Measurements from ENCODE around the gene GREB1. TPM values are rescaled to one million over a fixed set of nuclear protein-coding genes. Genes with fewer than 3 reads are reported as not detected.

Gene GREB1
- total and polyA plus RNA-seq, 2 of the 13 experiments (the other 11 are each of a cell fraction or from before 2014, with no cell fraction given): 31.3 to 61.2 TPM

DNA sequence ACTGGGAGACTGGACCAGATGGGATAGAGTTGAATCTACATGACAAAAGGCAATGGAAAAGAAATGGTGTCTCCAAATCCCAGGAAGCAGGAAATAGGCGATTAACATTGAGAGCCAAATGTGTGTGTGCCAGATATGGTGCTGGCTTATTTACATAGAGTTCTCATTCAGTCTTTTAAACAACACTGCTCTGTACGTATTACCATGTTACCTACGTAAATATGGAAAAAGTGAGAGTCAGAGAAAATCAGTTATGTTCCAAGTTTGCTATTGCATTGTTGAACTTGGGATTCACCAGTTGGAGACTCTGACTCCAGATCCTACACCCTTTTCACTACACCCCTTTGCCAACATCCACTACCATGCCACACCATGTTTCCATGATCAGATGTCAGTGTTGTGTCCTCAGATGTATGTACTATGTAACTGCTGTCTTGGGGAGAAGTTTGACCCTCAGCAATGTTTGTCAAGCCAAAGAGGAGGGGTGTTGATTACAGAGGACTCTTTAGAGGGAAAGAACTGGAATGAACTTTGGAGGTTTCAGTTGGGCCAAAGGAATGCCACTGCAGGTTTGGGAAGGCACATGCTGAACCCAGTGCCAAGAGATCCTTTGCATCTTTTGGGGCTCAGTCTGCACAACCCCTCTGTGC lies 19.6 kb upstream of the GREB1 start (continued):
- TF ChIP-seq, protein P1, sequence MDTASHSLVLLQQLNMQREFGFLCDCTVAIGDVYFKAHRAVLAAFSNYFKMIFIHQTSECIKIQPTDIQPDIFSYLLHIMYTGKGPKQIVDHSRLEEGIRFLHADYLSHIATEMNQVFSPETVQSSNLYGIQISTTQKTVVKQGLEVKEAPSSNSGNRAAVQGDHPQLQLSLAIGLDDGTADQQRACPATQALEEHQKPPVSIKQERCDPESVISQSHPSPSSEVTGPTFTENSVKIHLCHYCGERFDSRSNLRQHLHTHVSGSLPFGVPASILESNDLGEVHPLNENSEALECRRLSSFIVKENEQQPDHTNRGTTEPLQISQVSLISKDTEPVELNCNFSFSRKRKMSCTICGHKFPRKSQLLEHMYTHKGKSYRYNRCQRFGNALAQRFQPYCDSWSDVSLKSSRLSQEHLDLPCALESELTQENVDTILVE (CRISPR knock-in tag; IDR thresholded peaks at IDR 0.05): no peak
- no peak for TF ChIP-seq ZNF235 (CRISPR knock-in tag; IDR thresholded peaks at IDR 0.05; ENCODE audit: borderline replicate concordance)
- TF ChIP-seq ZNF7 (CRISPR knock-in tag; IDR thresholded peaks at IDR 0.05): no peak
- TF ChIP-seq, protein P2, sequence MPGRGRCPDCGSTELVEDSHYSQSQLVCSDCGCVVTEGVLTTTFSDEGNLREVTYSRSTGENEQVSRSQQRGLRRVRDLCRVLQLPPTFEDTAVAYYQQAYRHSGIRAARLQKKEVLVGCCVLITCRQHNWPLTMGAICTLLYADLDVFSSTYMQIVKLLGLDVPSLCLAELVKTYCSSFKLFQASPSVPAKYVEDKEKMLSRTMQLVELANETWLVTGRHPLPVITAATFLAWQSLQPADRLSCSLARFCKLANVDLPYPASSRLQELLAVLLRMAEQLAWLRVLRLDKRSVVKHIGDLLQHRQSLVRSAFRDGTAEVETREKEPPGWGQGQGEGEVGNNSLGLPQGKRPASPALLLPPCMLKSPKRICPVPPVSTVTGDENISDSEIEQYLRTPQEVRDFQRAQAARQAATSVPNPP (CRISPR knock-in tag; IDR thresholded peaks at IDR 0.05): peak; percentile 62; the same call in 1 of the 2 replicates
- no peak for TF ChIP-seq FIP1L1 (IDR thresholded peaks at IDR 0.05; ENCODE audit: borderline replicate concordance, insufficient read depth, low read depth, low read length)
- TF ChIP-seq CERS6 (CRISPR knock-in tag; IDR thresholded peaks at IDR 0.05): no peak
- TF ChIP-seq U2AF2 (IDR thresholded peaks at IDR 0.05; ENCODE audit: low read depth, low read length): no peak
- TF ChIP-seq ZNF747 (CRISPR knock-in tag; IDR thresholded peaks at IDR 0.05; ENCODE audit: borderline replicate concordance): no peak
- TF ChIP-seq SRSF9 (IDR thresholded peaks at IDR 0.05; ENCODE audit: borderline replicate concordance, insufficient read depth, low read depth, low read length, poor library complexity, severe bottlenecking): no peak
- TF ChIP-seq GLMP (CRISPR knock-in tag; IDR thresholded peaks at IDR 0.05; ENCODE audit: borderline replicate concordance): no peak
- no peak for TF ChIP-seq MED13 (CRISPR knock-in tag; IDR thresholded peaks at IDR 0.05)
- TF ChIP-seq, protein P3, sequence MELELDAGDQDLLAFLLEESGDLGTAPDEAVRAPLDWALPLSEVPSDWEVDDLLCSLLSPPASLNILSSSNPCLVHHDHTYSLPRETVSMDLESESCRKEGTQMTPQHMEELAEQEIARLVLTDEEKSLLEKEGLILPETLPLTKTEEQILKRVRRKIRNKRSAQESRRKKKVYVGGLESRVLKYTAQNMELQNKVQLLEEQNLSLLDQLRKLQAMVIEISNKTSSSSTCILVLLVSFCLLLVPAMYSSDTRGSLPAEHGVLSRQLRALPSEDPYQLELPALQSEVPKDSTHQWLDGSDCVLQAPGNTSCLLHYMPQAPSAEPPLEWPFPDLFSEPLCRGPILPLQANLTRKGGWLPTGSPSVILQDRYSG (CRISPR knock-in tag; IDR thresholded peaks at IDR 0.05): no peak
- no peak; the same call in 1 of the 2 replicates for TF ChIP-seq ZBED4 (CRISPR knock-in tag; IDR thresholded peaks at IDR 0.05; ENCODE audit: borderline replicate concordance)
- TF ChIP-seq ZNF34 (CRISPR knock-in tag; IDR thresholded peaks at IDR 0.05; ENCODE audit: borderline replicate concordance): no peak
- TF ChIP-seq, protein P4, sequence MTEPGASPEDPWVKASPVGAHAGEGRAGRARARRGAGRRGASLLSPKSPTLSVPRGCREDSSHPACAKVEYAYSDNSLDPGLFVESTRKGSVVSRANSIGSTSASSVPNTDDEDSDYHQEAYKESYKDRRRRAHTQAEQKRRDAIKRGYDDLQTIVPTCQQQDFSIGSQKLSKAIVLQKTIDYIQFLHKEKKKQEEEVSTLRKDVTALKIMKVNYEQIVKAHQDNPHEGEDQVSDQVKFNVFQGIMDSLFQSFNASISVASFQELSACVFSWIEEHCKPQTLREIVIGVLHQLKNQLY (CRISPR knock-in tag; IDR thresholded peaks at IDR 0.05): no peak
- no peak for TF ChIP-seq ZNF367 (CRISPR knock-in tag; IDR thresholded peaks at IDR 0.05; ENCODE audit: borderline replicate concordance)
- no peak for TF ChIP-seq AGO1 (IDR thresholded peaks at IDR 0.05; ENCODE audit: low read depth, low read length, poor library complexity, severe bottlenecking)
- no peak for TF ChIP-seq SATB2 (CRISPR knock-in tag; IDR thresholded peaks at IDR 0.05)

Data from HepG2 (cell line).